Keratinocyte (primary cell): Measurements from ENCODE around the gene RNF130. TPM values are rescaled to one million over a fixed set of nuclear protein-coding genes. Genes with fewer than 3 reads are reported as not detected.

ENCODE experiments used
- DNase-seq: peaks from one replicate; pipeline ENCODE4 v3.0.0-alpha.2; 2011; ENCODE audit warnings: low read depth, missing footprints, low spot score
- FAIRE-seq: peaks from 2 replicates; lab custom pipeline; 2011; peaks lifted over from hg19 to GRCh38; lab: Jason Lieb, UNC
- H2AFZ ChIP-seq: 2 replicates; pipeline ENCODE4 v1.6.0; 2012; ENCODE audit warnings: low read length, control low read depth, inconsistent platforms; ENCODE audit not compliant: control insufficient read depth
- H3K27ac ChIP-seq: 2 replicates; pipeline ENCODE4 v1.5.1; 2011; ENCODE audit warnings: low read length; ENCODE audit not compliant: control insufficient read depth, insufficient read depth
- H3K27me3 ChIP-seq: 3 replicates; pipeline ENCODE4 v1.6.0; 2011; ENCODE audit warnings: low read length; ENCODE audit not compliant: control insufficient read depth, insufficient read depth; ENCODE audit errors: extremely low read depth
- H3K36me3 ChIP-seq, 2 experiments: 2 replicates in 1 of 2; 3 replicates in 1 of 2; pipeline ENCODE4 v1.5.1; 2011; ENCODE audit warnings: low read length in 2 of 2, mild to moderate bottlenecking in 1 of 2; ENCODE audit not compliant: control insufficient read depth in 2 of 2, insufficient read depth in 2 of 2; ENCODE audit errors: extremely low read depth in 1 of 2
- H3K4me1 ChIP-seq: 3 replicates; pipeline ENCODE4 v1.5.1; 2011; ENCODE audit warnings: low read length; ENCODE audit not compliant: control insufficient read depth, insufficient read depth; ENCODE audit errors: extremely low read depth
- H3K4me2 ChIP-seq: 3 replicates; pipeline ENCODE4 v1.6.0; 2011; ENCODE audit warnings: low read depth, low read length; ENCODE audit not compliant: control insufficient read depth, insufficient read depth; ENCODE audit errors: extremely low read depth
- H3K4me3 ChIP-seq, 3 experiments: fragments of 200-600 bp in 1 of 3; sonication (generic) in 1 of 3; 2 replicates in 2 of 3; 3 replicates in 1 of 3; pipeline ENCODE4 v1.5.1; 2011 to 2016; ENCODE audit warnings: low read length in 3 of 3, mild to moderate bottlenecking in 3 of 3, control low read depth in 2 of 3, inconsistent platforms in 1 of 3, low read depth in 1 of 3, mixed read lengths in 1 of 3, mixed run types in 1 of 3, moderate library complexity in 1 of 3; ENCODE audit not compliant: control insufficient read depth in 2 of 3, insufficient read depth in 2 of 3; ENCODE audit errors: extremely low read depth in 1 of 3
- H3K79me2 ChIP-seq: 2 replicates; pipeline ENCODE4 v1.6.0; 2012; ENCODE audit warnings: low read length; ENCODE audit not compliant: control insufficient read depth, insufficient read depth
- H3K9ac ChIP-seq: 3 replicates; pipeline ENCODE4 v1.6.0; 2011; ENCODE audit warnings: low read length; ENCODE audit not compliant: control insufficient read depth, insufficient read depth; ENCODE audit errors: extremely low read depth
- H3K9me1 ChIP-seq: 3 replicates; pipeline ENCODE4 v1.6.0; 2011; ENCODE audit warnings: low read length; ENCODE audit not compliant: control insufficient read depth, insufficient read depth; ENCODE audit errors: extremely low read depth
- H3K9me3 ChIP-seq: 2 replicates; pipeline ENCODE4 v1.5.1; 2012; ENCODE audit warnings: low read depth, low read length; ENCODE audit not compliant: control insufficient read depth
- H4K20me1 ChIP-seq: 3 replicates; pipeline ENCODE4 v1.6.0; 2011; ENCODE audit warnings: low read length; ENCODE audit not compliant: control insufficient read depth, insufficient read depth; ENCODE audit errors: extremely low read depth
- EZH2 ChIP-seq: IDR thresholded peaks from one replicate; pipeline ENCODE4 v1.6.1; 2012; ENCODE audit warnings: inconsistent platforms, mild to moderate bottlenecking, low read length, moderate library complexity
- dilution Hi-C: fragments of 300-500 bp; cut with MboI; formaldehyde crosslinking; loops from one replicate; pipeline ENCODE4 v1.7.0; 2020; ENCODE audit warnings: low sequenced_read_pairs; ENCODE audit not compliant: extremely low pct_ligation_motif_present
- polyA plus RNA-seq, 5 experiments: library from polyadenylated mRNA; depleted of rRNA in 3 of 5; stranded (reverse) in 3 of 5; stranded (forward) in 1 of 5; unstranded in 1 of 5; fragments of >200 nt; gene quantifications; 1 replicate in 1 of 5; 2 replicates in 3 of 5; 3 replicates in 1 of 5; pipeline versions ENCODE4 v1.2.1 to v1.2.3, GENCODE V29; 2011 to 2012; ENCODE audit warnings: missing spikeins in 2 of 5, low read depth in 1 of 5, low replicate concordance in 1 of 5
- TF ChIP-seq, protein P1 (sequence below), 3 experiments: IDR thresholded peaks in 1 of 3; conservative IDR thresholded peaks in 1 of 3; optimal IDR thresholded peaks in 1 of 3; 2 replicates in 2 of 3; 3 replicates in 1 of 3; pipeline versions ENCODE3 to v1.5.1; 2011; ENCODE audit warnings: low read length in 3 of 3, mild to moderate bottlenecking in 3 of 3, moderate library complexity in 2 of 3, control low read depth in 1 of 3, inconsistent platforms in 1 of 3; ENCODE audit not compliant: insufficient read depth in 2 of 3; ENCODE audit errors: extremely low read depth in 1 of 3

Gene RNF130
- polyA plus RNA-seq, 1 donor (not counting 4 experiments of a cell fraction or from before 2014, with no cell fraction given), result 20.0 TPM

DNA sequence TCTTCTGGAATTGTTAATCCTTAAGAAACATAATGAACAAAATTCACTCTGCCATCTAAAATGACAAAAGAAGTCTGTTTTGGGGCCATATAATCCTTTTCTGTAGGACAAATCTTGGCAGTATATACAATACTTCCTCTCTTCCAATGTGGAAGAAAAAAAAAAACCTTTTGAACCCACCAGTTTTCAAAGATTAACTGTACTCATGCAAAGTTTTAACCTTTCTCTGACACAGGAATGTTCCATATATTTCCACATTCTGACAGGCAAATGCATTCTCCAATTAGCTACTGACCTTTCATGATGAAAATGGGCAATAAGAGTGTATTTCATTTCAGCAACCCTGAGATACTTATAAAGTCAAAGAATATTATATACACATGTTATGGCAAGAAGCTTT lies 65.4 kb downstream of the RNF130 start:
- DNase-seq (no peak), FAIRE-seq (no peak)
- Histone ChIP-seq H3K79me2 (no peaks in the 10 kb centered on the region), H4K20me1 (no peaks in the 10 kb centered on the region), H3K4me1 (no peaks in the 10 kb centered on the region), H3K36me3 (no peaks in the 10 kb centered on the region), H3K9me3 (no peaks in the 10 kb centered on the region), H3K27ac (no peak overlapping the region), H3K27me3 (no peaks in the 10 kb centered on the region), H3K9ac (no peak overlapping the region), H3K4me2 (no peak overlapping the region), H2AFZ (no peak overlapping the region), H3K9me1 (no peaks in the 10 kb centered on the region), H3K4me3 (no peak overlapping the region)
- dilution Hi-C loops, result no loop called here
- TF ChIP-seq, protein P1, sequence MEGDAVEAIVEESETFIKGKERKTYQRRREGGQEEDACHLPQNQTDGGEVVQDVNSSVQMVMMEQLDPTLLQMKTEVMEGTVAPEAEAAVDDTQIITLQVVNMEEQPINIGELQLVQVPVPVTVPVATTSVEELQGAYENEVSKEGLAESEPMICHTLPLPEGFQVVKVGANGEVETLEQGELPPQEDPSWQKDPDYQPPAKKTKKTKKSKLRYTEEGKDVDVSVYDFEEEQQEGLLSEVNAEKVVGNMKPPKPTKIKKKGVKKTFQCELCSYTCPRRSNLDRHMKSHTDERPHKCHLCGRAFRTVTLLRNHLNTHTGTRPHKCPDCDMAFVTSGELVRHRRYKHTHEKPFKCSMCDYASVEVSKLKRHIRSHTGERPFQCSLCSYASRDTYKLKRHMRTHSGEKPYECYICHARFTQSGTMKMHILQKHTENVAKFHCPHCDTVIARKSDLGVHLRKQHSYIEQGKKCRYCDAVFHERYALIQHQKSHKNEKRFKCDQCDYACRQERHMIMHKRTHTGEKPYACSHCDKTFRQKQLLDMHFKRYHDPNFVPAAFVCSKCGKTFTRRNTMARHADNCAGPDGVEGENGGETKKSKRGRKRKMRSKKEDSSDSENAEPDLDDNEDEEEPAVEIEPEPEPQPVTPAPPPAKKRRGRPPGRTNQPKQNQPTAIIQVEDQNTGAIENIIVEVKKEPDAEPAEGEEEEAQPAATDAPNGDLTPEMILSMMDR (optimal IDR thresholded peaks at IDR 0.05 in 1 of 3, IDR thresholded peaks at IDR 0.05 in 1 of 3, conservative IDR thresholded peaks at IDR 0.05 in 1 of 3; ENCODE audit: extremely low read depth in 1 of 3, insufficient read depth in 2 of 3, low read length in 3 of 3), result no peak
- no peak for TF ChIP-seq EZH2

DNA sequence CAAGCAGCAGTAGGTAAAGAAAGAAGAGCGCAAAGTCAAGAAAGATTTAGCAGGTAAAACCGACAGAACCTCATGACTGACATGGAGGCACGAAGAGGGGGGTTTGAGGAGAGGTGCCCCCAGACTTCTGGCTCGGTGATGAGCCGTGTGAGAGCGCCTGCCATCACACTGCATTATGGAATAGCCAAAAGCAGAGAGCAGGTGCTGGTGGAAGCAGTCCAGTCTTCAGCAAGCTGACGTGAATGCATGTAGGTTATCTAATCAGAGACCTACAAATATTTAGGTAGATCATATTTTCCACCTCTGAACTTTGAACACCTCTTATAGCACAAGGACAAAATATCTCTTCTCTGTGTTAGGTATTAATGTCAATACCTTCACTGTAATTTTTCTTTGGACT lies 68.4 kb downstream of the RNF130 start:
- H3K9me1 ChIP-seq, result no peaks in the 10 kb centered on the region
- FAIRE-seq, result no peak
- no peaks in the 10 kb centered on the region for H3K9me3 ChIP-seq
- no peak overlapping the region for H3K9ac ChIP-seq
- no peak overlapping the region for H3K4me2 ChIP-seq
- H3K27ac ChIP-seq, result no peak overlapping the region
- no peaks in the 10 kb centered on the region for H3K79me2 ChIP-seq
- no peak overlapping the region for H3K4me3 ChIP-seq
- no peaks in the 10 kb centered on the region for H4K20me1 ChIP-seq
- no peak overlapping the region for H2AFZ ChIP-seq
- no peak for TF ChIP-seq EZH2
- TF ChIP-seq, protein P1 (optimal IDR thresholded peaks at IDR 0.05 in 1 of 3, IDR thresholded peaks at IDR 0.05 in 1 of 3, conservative IDR thresholded peaks at IDR 0.05 in 1 of 3; ENCODE audit: extremely low read depth in 1 of 3, insufficient read depth in 2 of 3, low read length in 3 of 3), result no peak
- H3K27me3 ChIP-seq, result no peaks in the 10 kb centered on the region
- no peaks in the 10 kb centered on the region for H3K36me3 ChIP-seq
- no peak for DNase-seq
- dilution Hi-C loops, result no loop called here
- H3K4me1 ChIP-seq, result no peaks in the 10 kb centered on the region
